Natural killer cell (primary cell): ENCODE measurements around the gene MPDU1. TPM values are rescaled to one million over a fixed set of nuclear protein-coding genes. Genes with fewer than 3 reads are reported as not detected.

ENCODE experiments used
- ATAC-seq, 3 donors: fragments of 150-1000 bp in 2 of 3; fragments of 200-7000 bp in 1 of 3; cut with Tn5 transposase; 1 replicate in 1 of 3; 2 replicates in 2 of 3; pipeline ENCODE4 v1.10.0; 2021; ENCODE audit warnings: mild to moderate bottlenecking in 2 of 3, moderate library complexity in 2 of 3
- DNase-seq, 2 donors: peaks; one replicate each; pipeline versions ENCODE4 v3.0.0 to v3.0.0-alpha.2; 2013 to 2021; ENCODE audit warnings: mixed read lengths in 1 of 2
- H3K27ac ChIP-seq: one replicate; pipeline ENCODE4 v1.5.1; 2013; ENCODE audit warnings: mild to moderate bottlenecking, low read length
- H3K27me3 ChIP-seq: one replicate; pipeline ENCODE4 v1.6.1; 2013; ENCODE audit warnings: low read length; ENCODE audit not compliant: control insufficient read depth, insufficient read depth
- H3K36me3 ChIP-seq: one replicate; pipeline ENCODE4 v1.6.1; 2013; ENCODE audit warnings: low read length; ENCODE audit not compliant: control insufficient read depth, insufficient read depth
- H3K4me1 ChIP-seq: one replicate; pipeline ENCODE4 v1.6.1; 2013; ENCODE audit warnings: low read length; ENCODE audit not compliant: control insufficient read depth, insufficient read depth
- H3K4me3 ChIP-seq: one replicate; pipeline ENCODE4 v1.5.1; 2013; ENCODE audit warnings: low read length
- H3K9me3 ChIP-seq: one replicate; pipeline ENCODE4 v1.6.1; 2013; ENCODE audit warnings: low read length; ENCODE audit not compliant: control insufficient read depth, insufficient read depth
- H3K27ac Mint-ChIP-seq, 2 donors: one replicate each; pipeline ENCODE4 v1.8.0; 2022; ENCODE audit warnings: mild to moderate bottlenecking in 2 of 2, mixed read lengths in 2 of 2, moderate library complexity in 1 of 2
- H3K27me3 Mint-ChIP-seq, 2 donors: one replicate each; pipeline ENCODE4 v1.8.0; 2022; ENCODE audit warnings: low read depth in 2 of 2, mixed read lengths in 2 of 2
- H3K36me3 Mint-ChIP-seq: one replicate; pipeline ENCODE4 v1.8.0; 2022; ENCODE audit warnings: mixed read lengths
- H3K4me1 Mint-ChIP-seq, 2 donors: one replicate each; pipeline ENCODE4 v1.8.0; 2022; ENCODE audit warnings: mixed read lengths in 2 of 2
- H3K4me3 Mint-ChIP-seq: one replicate; pipeline ENCODE4 v1.8.0; 2022; ENCODE audit warnings: mild to moderate bottlenecking, moderate library complexity, mixed read lengths
- H3K9me3 Mint-ChIP-seq, 2 donors: one replicate each; pipeline ENCODE4 v1.8.0; 2022; ENCODE audit warnings: mixed read lengths in 2 of 2
- CTCF ChIP-seq: fragments of 200-600 bp; IDR thresholded peaks from one replicate; pipeline ENCODE4 v1.8.0; 2022; ENCODE audit warnings: antibody characterized with exemption
- WGBS: methylation state at CpG from one replicate; pipeline ENCODE4 v1.1.7; 2013; ENCODE audit warnings: missing lambda C conversion rate; ENCODE audit not compliant: insufficient coverage; 5-methylcytosine and 5-hydroxymethylcytosine counted together
- intact Hi-C: fragments of 100-400 bp; cut with micrococcal nuclease; formaldehyde crosslinking; loops from one replicate; pipeline ENCODE4 v1.14.2; 2022
- total RNA-seq, 4 donors: library from RNA; stranded (reverse); fragments of 120-200 nt in 1 of 4; gene quantifications; one replicate each; pipeline versions ENCODE4 v1.2.3 to v1.2.4, GENCODE V29; 2013 to 2022

The MPDU1 gene
- total RNA-seq, 3 donors from 2014 or later (not counting 1 experiment from before 2014, with no cell fraction given) = 26.3 to 29.2 (median 27.1) TPM

GRCh38 chr17:7561589-7562207 lies 22.0 kb upstream of the MPDU1 start, which contains the start of gene SENP3:
Gene SENP3 (plus strand): TSS chr17:7561919. CDS start chr17:7563077, 1,158 bp downstream.
- Mint-ChIP-seq H3K27me3 (no peaks in the 10 kb centered on the region), H3K36me3 (no peaks in the 10 kb centered on the region), H3K4me3 (peak within 1 kb of the TSS; percentile 98), H3K27ac (peak within 1 kb of the TSS; percentile 97 to 99), H3K4me1 (peaks cover 22 to 35% of the 10 kb centered on the region in 2 donors), H3K9me3 (no peaks in the 10 kb centered on the region)
- no peaks in the 10 kb centered on the region for H3K27me3 ChIP-seq
- H3K27ac ChIP-seq = peak within 1 kb of the TSS; percentile 93
- WGBS = under 1% methylated on average over 82 of the region's 82 CpGs
- H3K4me3 ChIP-seq = peak within 1 kb of the TSS; percentile 67
- intact Hi-C loops = loop anchor here (1.0 to 5.0 kb wide), 8 partner anchors 11 to 309 kb away; partner anchors contain the start of genes CTDNEP1, ELP5, POLR2A and TMEM102
- TF ChIP-seq CTCF = no peak
- H3K9me3 ChIP-seq = no peaks in the 10 kb centered on the region
- peaks cover 20% of the 10 kb centered on the region for H3K36me3 ChIP-seq
- H3K4me1 ChIP-seq = peaks cover 53% of the 10 kb centered on the region
- DNase-seq = peak; percentile 90 to 97
- ATAC-seq = peak; percentile 80 to 90 (median 87)

GRCh38 chr17:7562208-7562605 lies 21.4 kb upstream of the MPDU1 start:
- H3K27ac ChIP-seq = peak overlapping the region; percentile 77
- DNase-seq = no peak
- H3K27me3 ChIP-seq = no peaks in the 10 kb centered on the region
- intact Hi-C loops = loop anchor here (5.0 kb wide), 1 partner anchor 310 kb away; the partner anchor contains the start of genes CTDNEP1 and ELP5
- TF ChIP-seq CTCF = no peak
- H3K36me3 Mint-ChIP-seq = no peaks in the 10 kb centered on the region
- peaks cover 50% of the 10 kb centered on the region for H3K4me1 ChIP-seq
- H3K27me3 Mint-ChIP-seq = no peaks in the 10 kb centered on the region
- under 1% methylated on average over 28 of the region's 28 CpGs for WGBS
- no peaks in the 10 kb centered on the region for H3K9me3 ChIP-seq
- peaks cover 22 to 35% of the 10 kb centered on the region in 2 donors for H3K4me1 Mint-ChIP-seq
- H3K27ac Mint-ChIP-seq = peak overlapping the region; percentile 97 to 99
- H3K36me3 ChIP-seq = peaks cover 25% of the 10 kb centered on the region
- H3K9me3 Mint-ChIP-seq = no peaks in the 10 kb centered on the region
- peak overlapping the region; percentile 98 for H3K4me3 Mint-ChIP-seq
- peak in 1 of 3 donors; percentile 4 for ATAC-seq
- peak overlapping the region; percentile 58 for H3K4me3 ChIP-seq

GRCh38 chr17:7563115-7563869 lies 20.4 kb upstream of the MPDU1 start:
- TF ChIP-seq CTCF = no peak
- intact Hi-C loops = loop anchor here (5.0 kb wide), 1 partner anchor 311 kb away; the partner anchor contains the start of genes CTDNEP1 and ELP5
- WGBS = 96% methylated on average over 30 of the region's 30 CpGs
- H3K9me3 Mint-ChIP-seq = no peaks in the 10 kb centered on the region
- no peaks in the 10 kb centered on the region for H3K36me3 Mint-ChIP-seq
- H3K27ac ChIP-seq = no peak overlapping the region
- H3K36me3 ChIP-seq = peaks cover 29% of the 10 kb centered on the region
- no peaks in the 10 kb centered on the region for H3K27me3 Mint-ChIP-seq
- H3K27me3 ChIP-seq = no peaks in the 10 kb centered on the region
- peaks cover 40% of the 10 kb centered on the region for H3K4me1 ChIP-seq
- H3K27ac Mint-ChIP-seq = peak overlapping the region in 1 of 2 donors; percentile 99
- peaks cover 22 to 34% of the 10 kb centered on the region in 2 donors for H3K4me1 Mint-ChIP-seq
- no peaks in the 10 kb centered on the region for H3K9me3 ChIP-seq
- ATAC-seq = no peak
- peak overlapping the region; percentile 90 for H3K4me3 Mint-ChIP-seq
- DNase-seq = peak in 1 of 2 donors; percentile 5
- no peak overlapping the region for H3K4me3 ChIP-seq
